Muscle of leg (tissue), 11 donors: ENCODE measurements around the gene ZNF316. TPM values are rescaled to one million over a fixed set of nuclear protein-coding genes. Genes with fewer than 3 reads are reported as not detected.
"Not testable (repeated sequence)": the region's sequence is repeated elsewhere in the genome, so short reads cannot be mapped to it uniquely, and the experiment has no call there.

ENCODE experiments used
- DNase-seq: peaks from one replicate; pipeline ENCODE4 v3.0.0; 2013
- H3K27ac ChIP-seq: one replicate; pipeline ENCODE4 v1.5.1; 2013; ENCODE audit warnings: mild to moderate bottlenecking, low read length, control low read depth
- H3K27me3 ChIP-seq: one replicate; pipeline ENCODE4 v1.6.1; 2013; ENCODE audit warnings: low read length; ENCODE audit not compliant: control insufficient read depth, insufficient read depth
- H3K36me3 ChIP-seq: one replicate; pipeline ENCODE4 v1.6.1; 2013; ENCODE audit warnings: low read length; ENCODE audit not compliant: control insufficient read depth, insufficient read depth
- H3K4me1 ChIP-seq: one replicate; pipeline ENCODE4 v1.6.1; 2013; ENCODE audit warnings: low read length; ENCODE audit not compliant: control insufficient read depth, insufficient read depth
- H3K4me3 ChIP-seq: one replicate; pipeline ENCODE4 v1.5.1; 2013; ENCODE audit warnings: low read length, control low read depth
- H3K9me3 ChIP-seq: replicated peaks from 2 replicates; pipeline ENCODE4 v1.6.1; 2013; ENCODE audit warnings: low read depth, low read length; ENCODE audit not compliant: control insufficient read depth
- whole genome bisulfite sequencing: methylation state at CpG from one replicate; pipeline ENCODE4 v1.1.5; 2013; ENCODE audit warnings: missing lambda C conversion rate; ENCODE audit not compliant: insufficient coverage; 5-methylcytosine and 5-hydroxymethylcytosine counted together
- polyA plus RNA-seq, 8 donors: library from polyadenylated mRNA; unstranded; fragments of 120-200 nt; gene quantifications; one replicate each; pipeline versions ENCODE4 v1.2.1 to v1.2.3, GENCODE V29; 2013; ENCODE audit warnings: inconsistent platforms in 1 of 8, low replicate concordance in 1 of 8; ENCODE audit not compliant: insufficient read length in 8 of 8, insufficient read depth in 1 of 8
- total RNA-seq: library from RNA; stranded (reverse); fragments of 120-200 nt; gene quantifications from one replicate; pipeline ENCODE4 v1.2.4, GENCODE V29; 2013

Gene ZNF316
- total and polyA plus RNA-seq, 9 donors: 11.1 to 37.9 (median 28.3) TPM

DNA sequence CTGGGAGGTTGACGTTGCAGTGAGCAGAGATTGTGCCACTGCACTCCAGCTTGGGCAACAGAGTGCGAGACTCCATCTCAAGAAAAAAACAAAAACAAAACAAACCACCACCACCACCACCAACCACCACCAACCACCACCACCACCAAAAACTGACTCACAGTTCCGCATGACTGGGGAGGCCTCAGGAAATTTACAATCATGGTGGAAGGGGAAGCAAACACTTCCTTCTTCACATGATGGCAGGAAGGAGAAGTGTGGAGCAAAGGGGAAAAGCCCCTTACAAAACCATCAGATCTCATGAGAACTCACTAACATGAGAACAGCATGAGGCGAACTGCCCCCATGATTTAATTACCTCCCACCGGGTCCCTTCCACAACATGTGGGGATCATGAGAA, 2.1 kb upstream of the ZNF316 start:
- H3K36me3 ChIP-seq: peaks cover 14% of the 10 kb centered on the region
- H3K4me1 ChIP-seq: peaks cover 21% of the 10 kb centered on the region
- not testable (repeated sequence) for H3K4me3 ChIP-seq, DNase-seq, H3K27ac ChIP-seq, H3K27me3 ChIP-seq, H3K9me3 ChIP-seq
- 60% methylated on average over 1 of the region's 5 CpGs for WGBS

DNA sequence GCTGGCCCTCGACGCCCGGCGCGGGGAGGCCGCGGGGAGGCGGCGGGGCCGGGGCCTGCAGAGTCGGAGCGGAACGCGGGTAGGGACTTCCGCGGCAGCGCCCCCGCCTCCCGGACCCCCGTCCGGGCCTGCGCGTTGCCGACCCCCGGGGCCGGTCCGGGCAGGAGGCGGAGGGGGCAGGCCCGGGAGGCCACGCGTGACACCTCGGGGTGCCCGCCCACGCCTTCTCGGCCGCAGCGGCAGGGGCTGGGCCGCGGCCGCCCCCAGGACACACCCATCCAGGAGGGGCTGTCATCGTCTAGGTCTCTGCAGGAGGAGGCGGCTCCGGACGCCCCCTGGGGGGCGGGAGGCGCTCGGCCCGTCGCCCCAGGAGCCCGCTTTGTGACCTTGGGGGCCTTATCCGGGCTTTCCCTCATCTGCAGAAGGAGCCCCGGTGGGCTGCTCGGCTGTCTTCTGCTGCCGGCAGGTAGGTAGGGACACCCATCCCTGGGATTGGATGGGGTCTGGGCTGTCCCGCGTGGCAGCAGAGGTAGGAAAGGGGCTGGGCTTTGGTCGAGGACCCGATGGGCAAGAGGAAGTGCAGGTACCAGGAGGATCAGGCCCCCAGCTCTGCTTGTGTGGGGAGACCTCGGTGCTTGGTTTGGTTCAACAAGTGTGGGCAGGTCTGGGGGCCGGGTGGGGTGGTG, 569 bp downstream of the ZNF316 start:
- H3K27me3 ChIP-seq: no peaks in the 10 kb centered on the region
- 2% methylated on average over 60 of the region's 60 CpGs for WGBS
- no peak overlapping the region for H3K27ac ChIP-seq
- peak overlapping the region; percentile 62 for H3K4me3 ChIP-seq
- no peaks in the 10 kb centered on the region for H3K9me3 ChIP-seq
- peak; percentile 43 for DNase-seq
- peaks cover 40% of the 10 kb centered on the region for H3K36me3 ChIP-seq
- H3K4me1 ChIP-seq: peaks cover 21% of the 10 kb centered on the region

DNA sequence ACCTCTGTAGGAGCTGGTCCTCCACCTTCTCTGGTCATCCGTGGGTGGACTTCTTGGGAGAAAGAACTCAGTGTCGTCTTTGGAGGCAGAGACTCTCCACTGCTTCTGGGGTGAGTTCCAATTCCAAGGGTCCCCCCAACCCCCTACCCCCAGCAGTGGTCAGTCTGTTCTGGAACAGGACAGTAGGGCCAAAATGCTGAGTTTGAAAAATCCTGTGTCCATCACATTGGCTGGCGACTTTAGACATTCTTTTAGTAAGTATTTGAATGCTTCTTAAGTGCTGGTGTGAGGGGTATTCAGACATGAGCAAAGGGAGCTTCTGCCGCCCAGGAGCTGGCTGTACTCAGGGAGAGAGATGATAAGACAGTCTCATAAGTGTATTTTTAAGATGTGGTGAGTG, 1.9 kb downstream of the ZNF316 start:
- WGBS: 83% methylated on average over 2 of the region's 4 CpGs

DNA sequence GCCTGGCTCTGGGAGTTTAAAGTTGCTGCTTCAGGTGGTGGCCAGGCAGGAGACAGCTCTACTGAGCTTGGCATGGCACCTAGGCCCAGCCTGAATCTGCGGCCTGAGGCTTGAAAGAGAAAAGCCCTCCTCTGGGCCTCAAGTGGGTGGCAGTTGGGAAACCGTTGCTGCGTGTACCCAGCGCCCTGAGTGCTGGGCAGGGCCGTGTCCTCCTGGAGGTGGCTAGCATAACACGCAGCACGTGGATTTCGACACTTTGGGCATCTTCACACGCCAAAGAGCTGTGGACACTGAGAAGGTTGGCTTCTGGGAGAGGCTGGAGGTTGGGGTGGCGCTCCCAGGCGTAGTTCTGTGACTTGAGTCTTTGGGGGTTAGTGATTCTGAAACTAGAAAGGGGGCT, 2.5 kb downstream of the ZNF316 start:
- H3K36me3 ChIP-seq: peaks cover 58% of the 10 kb centered on the region
- H3K4me3 ChIP-seq: no peak overlapping the region
- no peaks in the 10 kb centered on the region for H3K9me3 ChIP-seq
- H3K27me3 ChIP-seq: no peaks in the 10 kb centered on the region
- H3K27ac ChIP-seq: no peak overlapping the region
- DNase-seq: no peak
- WGBS: 96% methylated on average over 11 of the region's 11 CpGs
- H3K4me1 ChIP-seq: peaks cover 21% of the 10 kb centered on the region

More for the DNA sequence above, 1.9 kb downstream of the ZNF316 start:
- H3K36me3 ChIP-seq: peaks cover 53% of the 10 kb centered on the region
- no peak overlapping the region for H3K27ac ChIP-seq
- no peaks in the 10 kb centered on the region for H3K9me3 ChIP-seq
- no peaks in the 10 kb centered on the region for H3K27me3 ChIP-seq
- H3K4me3 ChIP-seq: no peak overlapping the region
- DNase-seq: no peak
- H3K4me1 ChIP-seq: peaks cover 21% of the 10 kb centered on the region

DNA sequence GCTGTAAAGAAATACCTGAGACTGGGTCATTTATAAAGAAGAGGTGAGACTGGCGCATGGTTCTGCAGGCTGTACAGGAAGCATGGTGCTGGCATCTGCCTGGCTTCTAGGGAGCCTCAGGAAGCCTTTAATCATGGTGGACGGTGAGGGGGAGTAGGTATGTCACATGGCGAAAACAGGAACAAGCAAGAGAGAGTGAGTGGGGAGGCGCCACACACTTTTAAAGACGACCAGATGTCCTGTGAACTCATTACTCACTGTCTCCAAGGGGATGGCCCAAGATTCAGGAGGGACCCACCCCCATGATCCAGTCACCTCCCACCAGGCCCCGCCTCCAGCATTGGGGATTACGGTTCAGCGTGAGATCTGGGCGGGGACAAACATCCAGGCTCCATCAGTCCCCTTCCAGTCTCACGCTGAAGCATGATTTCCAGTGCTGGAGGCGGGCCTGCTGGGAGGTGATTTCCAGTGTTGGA, 3.2 kb downstream of the ZNF316 start:
- peaks cover 64% of the 10 kb centered on the region for H3K36me3 ChIP-seq
- no peaks in the 10 kb centered on the region for H3K9me3 ChIP-seq
- H3K27ac ChIP-seq: no peak overlapping the region
- WGBS: 55% methylated on average over 5 of the region's 11 CpGs
- peaks cover 21% of the 10 kb centered on the region for H3K4me1 ChIP-seq
- H3K27me3 ChIP-seq: no peaks in the 10 kb centered on the region
- peak; percentile 43 for DNase-seq
- H3K4me3 ChIP-seq: no peak overlapping the region

DNA sequence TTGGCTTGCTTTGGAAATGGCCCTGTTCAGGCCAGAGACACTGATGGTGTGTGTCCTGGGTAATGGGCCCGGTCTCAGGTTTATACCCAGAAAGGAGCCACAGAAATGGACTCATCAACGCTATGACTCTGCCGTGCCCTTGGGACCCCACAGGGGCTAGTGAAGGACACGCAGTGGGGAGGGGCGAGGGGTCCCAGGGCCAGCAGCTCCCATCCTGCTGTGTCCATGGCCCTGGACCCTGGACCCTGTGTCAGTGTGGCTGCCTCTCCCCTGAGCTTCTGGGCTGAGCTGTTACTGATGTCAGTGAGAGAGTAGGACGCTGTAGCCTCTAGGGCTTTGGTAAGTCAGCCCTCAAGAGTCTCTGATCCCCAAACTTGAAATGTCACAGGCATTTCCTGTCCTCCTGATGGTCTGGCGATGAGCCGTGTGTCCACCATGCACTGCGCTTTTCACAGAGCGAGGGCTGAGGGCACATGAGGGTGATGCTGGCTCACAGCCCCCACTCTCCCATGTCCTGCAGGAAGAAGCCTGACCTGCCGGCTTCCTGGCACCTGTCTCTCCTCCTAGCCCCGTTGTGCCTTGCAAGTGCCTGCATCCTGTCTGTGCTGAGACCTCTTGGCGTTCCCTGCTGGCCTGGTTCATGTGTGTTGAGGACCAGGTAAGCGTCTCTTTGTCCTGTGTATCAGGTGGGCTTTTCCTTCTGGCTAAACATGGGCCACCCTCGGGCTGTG, 4.4 kb downstream of the ZNF316 start:
- H3K27me3 ChIP-seq: no peaks in the 10 kb centered on the region
- H3K36me3 ChIP-seq: peaks cover 69% of the 10 kb centered on the region
- H3K4me1 ChIP-seq: peaks cover 16% of the 10 kb centered on the region
- no peaks in the 10 kb centered on the region for H3K9me3 ChIP-seq
- H3K27ac ChIP-seq: no peak overlapping the region
- H3K4me3 ChIP-seq: no peak overlapping the region
- DNase-seq: no peak
- WGBS: 83% methylated on average over 13 of the region's 15 CpGs

DNA sequence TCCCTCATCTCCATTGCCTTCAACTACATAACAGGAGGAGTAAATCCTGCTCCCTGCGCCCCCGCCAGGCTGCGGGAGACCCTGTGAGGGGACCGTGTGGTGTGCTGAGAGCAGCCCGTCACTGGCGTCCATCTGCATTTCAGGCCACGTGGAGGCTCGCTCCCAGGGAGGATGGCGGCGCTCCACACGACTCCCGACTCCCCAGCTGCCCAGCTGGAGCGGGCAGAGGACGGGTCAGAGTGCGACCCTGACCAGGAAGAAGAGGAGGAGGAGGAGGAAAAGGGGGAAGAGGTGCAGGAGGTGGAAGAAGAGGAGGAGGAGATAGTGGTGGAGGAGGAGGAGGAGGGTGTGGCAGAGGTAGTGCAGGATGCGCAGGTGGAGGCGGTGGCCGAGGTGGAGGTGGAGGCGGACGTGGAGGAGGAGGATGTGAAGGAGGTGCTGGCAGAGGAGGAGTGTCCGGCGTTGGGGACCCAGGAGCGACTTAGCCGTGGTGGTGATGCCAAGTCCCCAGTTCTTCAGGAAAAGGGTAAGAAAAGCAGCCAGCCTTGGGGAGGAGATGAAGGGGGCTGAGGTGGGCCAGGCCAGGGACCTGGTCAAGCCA, 5.2 kb downstream of the ZNF316 start:
- H3K9me3 ChIP-seq: no peaks in the 10 kb centered on the region
- H3K4me1 ChIP-seq: peaks cover 14% of the 10 kb centered on the region
- no peaks in the 10 kb centered on the region for H3K27me3 ChIP-seq
- H3K36me3 ChIP-seq: peaks cover 77% of the 10 kb centered on the region
- 85% methylated on average over 24 of the region's 24 CpGs for WGBS
- H3K4me3 ChIP-seq: no peak overlapping the region
- H3K27ac ChIP-seq: no peak overlapping the region
- no peak for DNase-seq

DNA sequence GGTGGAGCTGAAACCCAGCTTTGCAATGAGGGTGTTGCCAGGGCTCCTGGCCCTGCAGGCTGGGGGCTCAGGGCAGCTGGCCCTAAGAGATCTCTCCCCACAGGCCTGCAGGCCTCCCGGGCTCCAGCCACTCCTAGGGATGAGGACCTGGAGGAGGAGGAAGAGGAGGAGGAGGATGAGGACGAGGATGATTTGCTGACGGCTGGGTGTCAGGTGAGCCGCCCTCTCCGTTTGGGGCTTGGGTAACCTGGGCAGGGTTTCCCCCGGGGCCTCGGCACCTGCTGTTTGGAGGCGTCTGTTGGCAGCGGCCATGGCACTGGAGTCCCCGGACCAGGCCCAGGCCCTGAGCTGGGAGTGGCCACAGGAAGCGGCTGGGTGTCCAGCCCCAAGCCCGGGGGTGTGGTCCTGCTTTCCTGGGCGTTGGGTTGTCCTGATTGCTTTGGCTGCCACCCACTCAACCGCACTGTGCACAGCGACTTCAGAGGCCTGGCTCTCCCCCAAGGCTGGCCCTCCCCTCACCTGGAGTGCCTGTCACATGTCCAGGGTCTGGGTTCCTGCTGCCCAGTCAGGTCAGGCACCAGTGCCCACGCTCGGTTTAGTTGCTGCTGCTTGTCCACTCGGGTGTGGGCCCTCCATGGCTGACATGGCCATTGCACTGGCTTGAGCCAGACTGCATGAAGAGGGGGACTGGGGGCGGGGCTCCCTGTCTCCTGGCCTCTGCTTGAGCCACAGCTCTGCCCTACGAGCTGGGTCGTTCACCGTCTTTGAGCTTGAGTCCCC, 5.9 kb downstream of the ZNF316 start:
- no peak for DNase-seq
- H3K27me3 ChIP-seq: no peaks in the 10 kb centered on the region
- no peak overlapping the region for H3K27ac ChIP-seq
- H3K36me3 ChIP-seq: peaks cover 85% of the 10 kb centered on the region
- H3K4me1 ChIP-seq: peaks cover 10% of the 10 kb centered on the region
- WGBS: 86% methylated on average over 22 of the region's 22 CpGs
- no peak overlapping the region for H3K4me3 ChIP-seq
- no peaks in the 10 kb centered on the region for H3K9me3 ChIP-seq

DNA sequence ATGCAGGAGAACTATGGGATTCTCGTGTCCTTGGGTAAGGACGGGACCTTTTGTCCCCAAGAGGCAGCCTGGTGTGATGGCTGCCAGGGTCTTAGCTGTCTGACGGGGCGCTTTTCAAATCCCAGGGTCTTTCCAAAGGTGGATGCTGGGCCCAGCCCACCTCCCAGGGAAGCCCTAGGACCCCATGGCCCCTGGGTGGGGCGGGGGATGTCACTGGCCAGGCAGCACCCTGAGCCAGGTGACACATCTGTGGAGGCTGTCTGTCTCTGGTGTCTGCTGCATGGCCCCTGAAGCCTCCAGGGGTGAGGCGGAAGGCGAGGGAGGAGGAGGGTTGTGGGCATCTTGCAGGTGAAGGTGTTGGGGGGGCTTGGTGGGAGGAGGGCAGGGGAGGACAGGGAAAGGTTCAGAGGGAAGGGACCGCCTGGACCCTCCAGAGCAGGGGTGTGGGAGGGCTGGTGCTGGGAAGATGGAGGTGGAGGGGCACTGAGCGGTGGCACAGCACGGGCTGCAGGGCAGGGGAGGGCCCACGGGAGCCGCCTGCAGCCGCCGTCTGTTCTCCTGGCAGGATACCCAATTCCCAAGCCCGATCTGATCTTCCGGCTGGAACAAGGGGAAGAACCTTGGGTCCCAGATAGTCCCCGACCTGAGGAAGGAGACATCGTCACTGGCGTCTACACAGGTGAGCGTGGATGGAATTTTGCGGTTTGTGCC, 7.0 kb downstream of the ZNF316 start:
- WGBS: 91% methylated on average over 21 of the region's 21 CpGs
- Histone ChIP-seq H3K27me3 (no peaks in the 10 kb centered on the region), H3K27ac (no peak overlapping the region), H3K36me3 (peaks cover 88% of the 10 kb centered on the region), H3K4me1 (peaks cover under 1% of the 10 kb centered on the region), H3K9me3 (no peaks in the 10 kb centered on the region), H3K4me3 (no peak overlapping the region)
- no peak for DNase-seq
